HG03460 (cell line): ENCODE data around the gene CDV3.
"Not testable (repeated sequence)": the region's sequence is repeated elsewhere in the genome, so short reads cannot be mapped to it uniquely, and the experiment has no call there.

Experiments used
- ATAC-seq: cut with Tn5 transposase; IDR thresholded peaks from one replicate; pipeline ENCODE4 v1.9.1; 2021; ENCODE audit not compliant: unreplicated experiment

Gene CDV3, protein sequence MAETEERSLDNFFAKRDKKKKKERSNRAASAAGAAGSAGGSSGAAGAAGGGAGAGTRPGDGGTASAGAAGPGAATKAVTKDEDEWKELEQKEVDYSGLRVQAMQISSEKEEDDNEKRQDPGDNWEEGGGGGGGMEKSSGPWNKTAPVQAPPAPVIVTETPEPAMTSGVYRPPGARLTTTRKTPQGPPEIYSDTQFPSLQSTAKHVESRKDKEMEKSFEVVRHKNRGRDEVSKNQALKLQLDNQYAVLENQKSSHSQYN

GRCh38 chr3:133573629-133574194 lies at the start of gene CDV3:
TSS of gene CDV3 (plus strand) at chr3:133573686. CDS start at chr3:133574045, 359 bp downstream.
- ATAC-seq, result peak; percentile 15

GRCh38 chr3:133523758-133524157 lies 49.7 kb upstream of the CDV3 start:
- ATAC-seq, result not testable (repeated sequence)

- no peak for ATAC-seq
Observed at GRCh38 chr3:133525435-133525834, 48.1 kb upstream of the CDV3 start.

- ATAC-seq, result no peak
Observed at GRCh38 chr3:133527081-133527715, 46.3 kb upstream of the CDV3 start.

DNA sequence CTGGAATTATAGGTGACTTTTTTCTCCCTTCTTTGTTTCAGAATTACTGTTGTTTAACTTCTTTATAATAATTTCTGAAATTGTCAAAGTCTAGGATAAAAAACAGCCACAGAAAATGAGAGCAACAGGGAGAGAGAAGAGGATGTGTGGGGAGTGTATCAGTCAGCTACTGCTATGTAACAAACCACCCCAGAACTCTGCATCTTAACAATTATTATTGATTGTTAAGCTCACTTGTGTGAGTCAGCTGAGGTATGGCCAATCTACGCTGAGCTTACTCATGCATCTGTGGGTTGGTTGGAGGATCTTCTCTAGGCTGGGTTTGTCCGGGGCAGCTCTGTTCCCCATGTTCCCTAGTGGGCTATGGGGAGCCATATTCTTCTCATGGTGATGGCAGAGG lies 43.7 kb upstream of the CDV3 start:
- no peak for ATAC-seq

- ATAC-seq, result no peak
Observed at GRCh38 chr3:133531981-133532380, 41.5 kb upstream of the CDV3 start.

GRCh38 chr3:133532951-133533350 lies 40.5 kb upstream of the CDV3 start:
- no peak for ATAC-seq

GRCh38 chr3:133535971-133536881 lies 37.3 kb upstream of the CDV3 start:
- ATAC-seq, result no peak

DNA sequence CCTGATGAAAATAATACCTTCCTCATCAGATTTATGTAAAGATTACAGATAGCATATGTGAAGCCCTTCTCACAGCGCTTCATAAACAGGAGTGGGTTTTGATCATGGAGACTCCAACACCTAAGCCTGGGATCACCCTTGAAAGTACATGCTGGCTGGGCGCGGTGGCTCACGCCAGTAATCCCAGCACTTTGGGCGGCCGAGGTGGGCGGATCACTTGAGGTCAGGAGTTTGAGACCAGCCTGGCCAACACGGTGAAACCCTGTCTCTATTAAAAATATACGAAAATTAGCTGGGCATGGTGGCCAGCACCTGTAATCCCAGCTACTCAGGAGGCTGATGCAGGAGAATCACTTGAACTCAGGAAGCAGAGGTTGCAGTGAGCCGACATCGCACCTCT lies 36.4 kb upstream of the CDV3 start:
- ATAC-seq, result not testable (repeated sequence)

GRCh38 chr3:133538154-133538553 lies 35.3 kb upstream of the CDV3 start:
- no peak for ATAC-seq

DNA sequence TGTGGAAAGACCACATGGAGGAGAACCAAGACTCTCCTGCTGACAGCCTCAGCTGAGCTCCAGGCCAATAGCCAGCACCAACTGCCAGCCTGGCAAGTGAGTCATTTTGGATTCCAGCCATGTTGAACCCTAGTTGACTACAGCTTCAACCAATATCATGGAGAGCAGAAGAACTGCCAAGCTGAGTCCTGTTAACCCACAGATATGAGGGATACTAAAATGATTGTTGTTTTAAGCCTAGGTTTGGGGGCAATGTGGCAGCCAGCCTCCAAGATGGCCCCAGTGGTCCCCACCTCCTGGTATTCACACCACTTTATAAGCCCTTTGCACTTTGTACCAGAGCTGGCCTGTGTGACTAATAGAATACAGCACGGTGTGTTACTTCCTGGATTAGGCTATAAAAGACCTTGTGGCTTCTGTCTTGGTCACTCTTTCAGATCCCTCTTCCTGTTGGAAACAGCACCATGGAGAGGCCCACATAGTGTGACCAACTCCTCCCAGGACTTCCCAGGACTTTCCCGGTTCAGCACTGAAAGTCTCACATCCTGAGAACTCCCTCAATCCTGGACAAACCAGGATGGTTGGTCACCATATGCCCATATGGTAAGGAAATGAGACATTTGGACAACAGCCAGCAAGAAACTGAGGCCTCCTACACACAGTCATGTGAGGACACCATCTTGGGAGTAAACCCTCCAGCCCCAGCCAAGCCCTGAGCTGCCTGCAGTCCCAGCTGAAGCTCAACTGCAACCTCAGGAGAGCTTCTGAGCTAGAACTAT lies 32.4 kb upstream of the CDV3 start:
- peak; percentile 72 for ATAC-seq

- ATAC-seq, result no peak
Observed at GRCh38 chr3:133542871-133543270, 30.6 kb upstream of the CDV3 start.

GRCh38 chr3:133544983-133545382 lies 28.5 kb upstream of the CDV3 start:
- ATAC-seq, result not testable (repeated sequence)

GRCh38 chr3:133547432-133548041 lies 25.9 kb upstream of the CDV3 start:
- ATAC-seq, result no peak

- ATAC-seq, result no peak
Observed at GRCh38 chr3:133548090-133548489, 25.4 kb upstream of the CDV3 start.

DNA sequence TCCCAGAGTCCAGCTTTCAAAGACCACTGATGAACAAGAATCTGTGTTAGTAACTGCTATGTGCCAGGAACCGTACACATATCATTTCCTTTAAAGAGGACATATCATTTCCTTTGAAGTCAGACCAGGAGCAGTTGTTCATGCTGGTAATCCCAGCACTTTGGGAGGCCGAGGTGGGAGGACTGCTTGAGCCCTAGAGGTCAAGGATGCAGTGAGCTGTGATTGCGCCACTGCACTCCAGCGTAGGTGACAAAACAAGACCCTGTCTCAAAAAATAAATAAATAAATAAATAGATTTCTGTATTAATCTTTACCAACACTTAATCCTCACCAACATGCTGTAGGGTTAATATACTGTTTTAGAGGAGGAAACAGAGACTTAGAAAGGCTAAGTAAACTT lies 23.9 kb upstream of the CDV3 start:
- ATAC-seq, result no peak

- not testable (repeated sequence) for ATAC-seq
Observed at GRCh38 chr3:133551589-133551988, 21.9 kb upstream of the CDV3 start.

DNA sequence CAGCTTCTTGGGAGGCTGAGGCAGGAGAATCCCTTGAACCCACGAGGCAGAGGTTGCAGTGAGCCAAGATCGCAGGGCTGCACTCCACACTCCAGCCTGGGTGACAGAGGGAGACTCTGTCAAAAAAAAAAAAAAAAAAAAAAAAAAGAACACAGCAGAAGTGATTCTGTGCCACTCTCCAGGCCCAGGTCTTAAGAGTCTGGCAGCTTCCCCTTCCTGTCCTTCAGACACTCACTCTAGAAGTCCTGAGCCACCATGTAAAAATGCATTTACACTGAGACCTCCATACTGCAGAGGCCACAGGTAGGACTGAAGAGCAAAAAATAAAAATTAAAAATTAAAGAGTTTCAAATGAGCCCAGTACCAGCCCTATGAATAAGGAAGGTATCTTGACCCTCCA lies 11.8 kb upstream of the CDV3 start:
- no peak for ATAC-seq

DNA sequence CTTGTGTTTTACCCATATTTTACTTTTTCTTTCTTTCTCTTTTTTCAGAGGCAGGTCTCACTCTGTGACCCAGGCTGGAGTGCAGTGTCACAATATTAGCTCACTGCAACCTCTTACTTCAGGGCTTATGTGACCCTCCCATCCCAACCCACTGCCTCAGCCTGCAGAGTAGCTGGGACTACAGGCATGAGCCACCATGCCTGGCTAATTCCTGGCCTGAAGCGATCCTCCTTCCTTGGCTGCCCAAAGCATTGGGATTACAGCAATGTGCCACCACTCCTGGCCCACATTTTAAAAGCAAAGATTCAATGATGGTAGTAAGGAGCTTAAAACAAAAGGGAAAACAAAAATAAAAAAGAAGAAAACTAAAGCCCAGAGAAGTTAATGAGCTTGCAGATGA lies 11.1 kb upstream of the CDV3 start:
- no peak for ATAC-seq

DNA sequence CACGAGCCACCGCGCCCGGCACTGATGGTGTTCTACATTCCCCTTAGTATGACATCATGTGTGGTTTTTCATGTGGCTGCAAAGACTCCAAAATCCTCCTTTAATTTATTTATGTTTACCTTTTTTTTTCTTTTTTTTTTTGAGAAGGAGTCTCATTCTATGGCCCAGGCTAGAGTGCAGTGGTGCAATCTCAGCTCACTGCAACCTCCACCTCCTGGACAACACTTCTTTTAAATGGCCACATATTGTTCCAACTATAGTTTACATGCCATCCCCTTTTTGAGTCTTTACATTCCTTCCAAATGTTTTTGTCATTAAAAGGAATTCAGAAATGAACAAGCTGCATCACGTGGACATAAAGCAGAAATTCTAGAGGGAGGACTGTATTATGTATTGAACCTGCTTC lies 10.3 kb upstream of the CDV3 start:
- no peak for ATAC-seq
